Measurements from ENCODE around the gene WNT5A.

The WNT5A gene

GRCh38 chr3:55486857-55487380 lies at the start of gene WNT5A:
TSS of gene WNT5A (minus strand) at chr3:55487306. CDS start at chr3:55486985, 321 bp downstream.
- DNase-seq (ENCODE audit: low read depth, low spot score) = no peak

GRCh38 chr3:55534876-55535275 lies 47.8 kb upstream of the WNT5A start:
- DNase-seq (ENCODE audit: low read depth, low spot score) = no peak

- no peak for DNase-seq (ENCODE audit: low read depth, low spot score)
Observed at GRCh38 chr3:55532806-55533205, 45.7 kb upstream of the WNT5A start.

GRCh38 chr3:55531321-55531720 lies 44.2 kb upstream of the WNT5A start:
- no peak for DNase-seq (ENCODE audit: low read depth, low spot score)

GRCh38 chr3:55527361-55527760 lies 40.3 kb upstream of the WNT5A start:
- no peak for DNase-seq (ENCODE audit: low read depth, low spot score)

- no peak for DNase-seq (ENCODE audit: low read depth, low spot score)
Observed at GRCh38 chr3:55526332-55527030, 39.4 kb upstream of the WNT5A start.

GRCh38 chr3:55525436-55525835 lies 38.3 kb upstream of the WNT5A start:
- no peak for DNase-seq (ENCODE audit: low read depth, low spot score)

GRCh38 chr3:55524565-55525244 lies 37.6 kb upstream of the WNT5A start:
- DNase-seq (ENCODE audit: low read depth, low spot score) = no peak

GRCh38 chr3:55523471-55523870 lies 36.4 kb upstream of the WNT5A start:
- no peak for DNase-seq (ENCODE audit: low read depth, low spot score)

GRCh38 chr3:55521738-55522421 lies 34.8 kb upstream of the WNT5A start:
- no peak for DNase-seq (ENCODE audit: low read depth, low spot score)

- DNase-seq (ENCODE audit: low read depth, low spot score) = no peak
Observed at GRCh38 chr3:55521064-55521737, 34.1 kb upstream of the WNT5A start.

GRCh38 chr3:55519019-55519418 lies 31.9 kb upstream of the WNT5A start:
- DNase-seq (ENCODE audit: low read depth, low spot score) = no peak

GRCh38 chr3:55518451-55518850 lies 31.3 kb upstream of the WNT5A start:
- DNase-seq (ENCODE audit: low read depth, low spot score) = no peak

- no peak for DNase-seq (ENCODE audit: low read depth, low spot score)
Observed at GRCh38 chr3:55516392-55517030, 29.4 kb upstream of the WNT5A start.

GRCh38 chr3:55515550-55516246 lies 28.6 kb upstream of the WNT5A start:
- no peak for DNase-seq (ENCODE audit: low read depth, low spot score)

GRCh38 chr3:55514962-55515361 lies 27.9 kb upstream of the WNT5A start:
- no peak for DNase-seq (ENCODE audit: low read depth, low spot score)

- DNase-seq (ENCODE audit: low read depth, low spot score) = no peak
Observed at GRCh38 chr3:55512571-55513343, 25.7 kb upstream of the WNT5A start.

GRCh38 chr3:55511895-55512570 lies 24.9 kb upstream of the WNT5A start:
- DNase-seq (ENCODE audit: low read depth, low spot score) = no peak

GRCh38 chr3:55508335-55508734 lies 21.2 kb upstream of the WNT5A start:
- DNase-seq (ENCODE audit: low read depth, low spot score) = no peak
